NCI-H524 (cell line): Measurements from ENCODE around the gene NSFL1C.
"Not testable (repeated sequence)": the region's sequence is repeated elsewhere in the genome, so short reads cannot be mapped to it uniquely, and the experiment has no call there.

Source experiments
- DNase-seq, 2 experiments: peaks; one replicate each; lab custom pipeline; 2025; lab: John Stamatoyannopoulos, UW

Gene NSFL1C

GRCh38 chr20:1423625-1424106, 43.0 kb downstream of the NSFL1C start:
- DNase-seq = peak; percentile 84 to 93

GRCh38 chr20:1423206-1423605, 43.4 kb downstream of the NSFL1C start:
- no peak for DNase-seq

- DNase-seq = peak in 1 of 2 experiments; percentile 6
These were observed 43.9 kb downstream of the NSFL1C start for GRCh38 chr20:1422753-1423152.

- no peak for DNase-seq
These were observed 46.6 kb downstream of the NSFL1C start for GRCh38 chr20:1420066-1420465.

GRCh38 chr20:1418350-1418749, 48.3 kb downstream of the NSFL1C start:
- no peak for DNase-seq

GRCh38 chr20:1417790-1418189, 48.9 kb downstream of the NSFL1C start:
- DNase-seq = no peak

- no peak for DNase-seq
These were observed 49.4 kb downstream of the NSFL1C start for GRCh38 chr20:1417273-1417672.

GRCh38 chr20:1415667-1416468, 50.8 kb downstream of the NSFL1C start:
- no peak for DNase-seq

GRCh38 chr20:1414982-1415381, 51.7 kb downstream of the NSFL1C start:
- DNase-seq = no peak

GRCh38 chr20:1405801-1406200, 60.8 kb downstream of the NSFL1C start:
- no peak for DNase-seq

- DNase-seq = no peak
These were observed 63.0 kb downstream of the NSFL1C start for GRCh38 chr20:1403624-1404023.

GRCh38 chr20:1402149-1402548, 64.5 kb downstream of the NSFL1C start:
- no peak for DNase-seq

- DNase-seq = no peak
These were observed 65.2 kb downstream of the NSFL1C start for GRCh38 chr20:1401451-1401907.

GRCh38 chr20:1399678-1400366, 66.8 kb downstream of the NSFL1C start:
- not testable (repeated sequence) for DNase-seq

GRCh38 chr20:1398185-1398584, 68.5 kb downstream of the NSFL1C start:
- DNase-seq = peak in 1 of 2 experiments; percentile 23

- DNase-seq = no peak
These were observed 68.9 kb downstream of the NSFL1C start for GRCh38 chr20:1397710-1398109.

GRCh38 chr20:1396702-1397101, 69.9 kb downstream of the NSFL1C start:
- no peak for DNase-seq

- DNase-seq = no peak
These were observed 70.4 kb downstream of the NSFL1C start for GRCh38 chr20:1396264-1396663.

GRCh38 chr20:1394686-1395085, 72.0 kb downstream of the NSFL1C start:
- no peak for DNase-seq

- DNase-seq = no peak
These were observed 73.2 kb downstream of the NSFL1C start for GRCh38 chr20:1393507-1393882.

- DNase-seq = peak; percentile 82 to 93
These were observed 73.7 kb downstream of the NSFL1C start, which contains the start of gene FKBP1A for GRCh38 chr20:1392693-1393506. TSS of gene FKBP1A (minus strand) at chr20:1393054. CDS start at chr20:1392998, 56 bp downstream.

GRCh38 chr20:1392443-1392692, 74.3 kb downstream of the NSFL1C start:
- DNase-seq = no peak
